Testis (tissue), 3 donors: ENCODE results near the gene IGSF8. TPM values are rescaled to one million over a fixed set of nuclear protein-coding genes. Genes with fewer than 3 reads are reported as not detected.

Source experiments
- DNase-seq: peaks from one replicate; pipeline ENCODE4 v3.0.0-alpha.2; 2019
- H3K27ac ChIP-seq, 2 donors: fragments of 200-600 bp; sonication (generic); one replicate each; pipeline ENCODE4 v1.5.1; 2019
- H3K27me3 ChIP-seq: fragments of 200-600 bp; sonication (generic); one replicate; pipeline ENCODE4 v1.5.1; 2019
- H3K36me3 ChIP-seq: fragments of 200-600 bp; sonication (generic); one replicate; pipeline ENCODE4 v1.5.1; 2017; ENCODE audit warnings: low read depth; ENCODE audit errors: missing control alignments
- H3K4me1 ChIP-seq: fragments of 200-600 bp; sonication (generic); one replicate; pipeline ENCODE4 v1.5.1; 2019
- H3K4me3 ChIP-seq, 2 donors: fragments of 200-600 bp; sonication (generic); one replicate each; pipeline ENCODE4 v1.5.1; 2017 to 2019
- H3K9me3 ChIP-seq: fragments of 200-600 bp; sonication (generic); one replicate; pipeline ENCODE4 v1.5.1; 2017
- CTCF ChIP-seq, 3 experiments: fragments of 450-650 bp in 2 of 3; fragments of 200-600 bp in 1 of 3; sonication (generic) in 1 of 3; IDR thresholded peaks; one replicate each; pipeline ENCODE4 v1.5.1; 2016 to 2019; ENCODE audit warnings: antibody characterized with exemption in 3 of 3, mild to moderate bottlenecking in 2 of 3, moderate library complexity in 1 of 3
- POLR2A ChIP-seq: fragments of 450-650 bp; IDR thresholded peaks from one replicate; pipeline ENCODE4 v1.6.1; 2017; ENCODE audit warnings: antibody characterized with exemption, mild to moderate bottlenecking, moderate library complexity
- WGBS, 2 donors: methylation state at CpG; one replicate each; pipeline ENCODE4 v1.1.5; 2018; 5-methylcytosine and 5-hydroxymethylcytosine counted together
- intact Hi-C: fragments of 100-400 bp; cut with DNase I; formaldehyde crosslinking; loops from one replicate; pipeline ENCODE4 v1.15.1; 2023; ENCODE audit warnings: low total_unique reads
- polyA plus RNA-seq: library from polyadenylated mRNA; stranded (reverse); fragments of 350-450 nt; fragmentation: Illumina TruSeq; extraction: RNeasy Lipid Tissue Mini Kit (QIAGEN cat#74804); gene quantifications from one replicate; pipeline ENCODE4 v1.2.3, GENCODE V29; 2014; ENCODE audit warnings: low read depth, low replicate concordance; ENCODE audit not compliant: insufficient read depth
- total RNA-seq, 2 donors: library from RNA; depleted of rRNA; stranded (reverse); fragments of >200 nt; gene quantifications; one replicate each; pipeline ENCODE4 v1.2.3, GENCODE V29; 2016

IGSF8 gene
- total and polyA plus RNA-seq, 3 donors from 2014 or later: 79.8 to 119 (median 104) TPM

- peak overlapping the region in 1 of 2 donors; percentile 47 for H3K27ac ChIP-seq
- 42 to 43% methylated on average over 6 of the region's 6 CpGs for WGBS, 2 donors
- no peak overlapping the region for H3K4me3 ChIP-seq
- no peaks in the 10 kb centered on the region for H3K9me3 ChIP-seq
- intact Hi-C loops: loop anchor here (5.0 to 10.0 kb wide), 2 partner anchors 91 to 148 kb away; partner anchors contain the start of gene CASQ1
- H3K27me3 ChIP-seq: no peaks in the 10 kb centered on the region
- no peaks in the 10 kb centered on the region for H3K36me3 ChIP-seq
- TF ChIP-seq POLR2A: no peak
- no peak for TF ChIP-seq CTCF (IDR thresholded peaks at IDR 0.05)
- DNase-seq: no peak
- peaks cover 30% of the 10 kb centered on the region for H3K4me1 ChIP-seq
Observed at GRCh38 chr1:160103658-160104408, 5.4 kb upstream of the IGSF8 start.

GRCh38 chr1:160101717-160102522 lies 3.5 kb upstream of the IGSF8 start:
- H3K27me3 ChIP-seq: no peaks in the 10 kb centered on the region
- no peak for TF ChIP-seq POLR2A
- no peak for TF ChIP-seq CTCF (IDR thresholded peaks at IDR 0.05)
- no peak overlapping the region for H3K4me3 ChIP-seq
- H3K27ac ChIP-seq: peak overlapping the region; percentile 70 to 75
- no peaks in the 10 kb centered on the region for H3K9me3 ChIP-seq
- WGBS, 2 donors: 57 to 63% methylated on average over 9 of the region's 9 CpGs
- peaks cover 40% of the 10 kb centered on the region for H3K4me1 ChIP-seq
- intact Hi-C loops: loop anchor here (5.0 to 10.0 kb wide), 2 partner anchors 93 to 150 kb away; partner anchors contain the start of gene CASQ1
- no peaks in the 10 kb centered on the region for H3K36me3 ChIP-seq
- no peak for DNase-seq

GRCh38 chr1:160101037-160101716 lies 2.8 kb upstream of the IGSF8 start:
- Histone ChIP-seq H3K4me3 (no peak overlapping the region), H3K36me3 (no peaks in the 10 kb centered on the region), H3K27me3 (no peaks in the 10 kb centered on the region), H3K9me3 (no peaks in the 10 kb centered on the region), H3K4me1 (peaks cover 45% of the 10 kb centered on the region), H3K27ac (peak overlapping the region; percentile 70 to 75)
- intact Hi-C loops: loop anchor here (5.0 to 10.0 kb wide), 2 partner anchors 94 to 151 kb away; partner anchors contain the start of gene CASQ1
- TF ChIP-seq CTCF (IDR thresholded peaks at IDR 0.05) (peak; percentile 93 to 98 (median 96)), POLR2A (no peak)
- WGBS, 2 donors: 34% methylated on average over 11 to 13 of the region's 13 CpGs
- DNase-seq: peak; percentile 90

GRCh38 chr1:160099716-160100375 lies 1.4 kb upstream of the IGSF8 start:
- Histone ChIP-seq H3K4me3 (no peak overlapping the region), H3K27me3 (no peaks in the 10 kb centered on the region), H3K4me1 (peaks cover 45% of the 10 kb centered on the region), H3K9me3 (no peaks in the 10 kb centered on the region), H3K27ac (peak overlapping the region; percentile 89 to 92), H3K36me3 (no peaks in the 10 kb centered on the region)
- intact Hi-C loops: loop anchor here (5.0 to 10.0 kb wide), 2 partner anchors 95 to 152 kb away; partner anchors contain the start of gene CASQ1
- no peak for DNase-seq
- TF ChIP-seq POLR2A: no peak
- no peak for TF ChIP-seq CTCF (IDR thresholded peaks at IDR 0.05)
- 92 to 97% methylated on average over 2 of the region's 2 CpGs for WGBS, 2 donors
